GM06990 (cell line): ENCODE measurements around the gene WNT3.

Source experiments
- DNase-seq: peaks from one replicate; pipeline ENCODE4 v3.0.0-alpha.2; 2011; ENCODE audit not compliant: insufficient read length; ENCODE audit errors: extremely low read depth
- H3K27me3 ChIP-seq: replicated peaks from 2 replicates; pipeline ENCODE4 v1.6.0; 2011; ENCODE audit warnings: low read length; ENCODE audit not compliant: control insufficient read depth, insufficient read depth
- H3K36me3 ChIP-seq: 2 replicates; pipeline ENCODE4 v1.5.1; 2011; ENCODE audit warnings: low read length; ENCODE audit not compliant: control insufficient read depth, insufficient read depth
- H3K4me3 ChIP-seq: replicated peaks from 2 replicates; pipeline ENCODE4 v1.5.1; 2011; ENCODE audit warnings: low read depth, mild to moderate bottlenecking, control low read depth, low read length
- CTCF ChIP-seq: IDR thresholded peaks from 2 replicates; pipeline ENCODE4 v1.5.1; 2011; ENCODE audit warnings: low read length, control low read depth, mild to moderate bottlenecking, inconsistent platforms; ENCODE audit not compliant: insufficient read depth, poor library complexity, severe bottlenecking

Gene WNT3

GRCh38 chr17:46833840-46834208 is 15.3 kb upstream of the WNT3 start:
- no peaks in the 10 kb centered on the region for H3K36me3 ChIP-seq
- no peak for DNase-seq
- peaks cover 2% of the 10 kb centered on the region for H3K27me3 ChIP-seq
- no peak overlapping the region for H3K4me3 ChIP-seq
- no peak for TF ChIP-seq CTCF

- H3K4me3 ChIP-seq: no peak overlapping the region
- DNase-seq: no peak
- no peak for TF ChIP-seq CTCF
- peaks cover 2% of the 10 kb centered on the region for H3K27me3 ChIP-seq
- H3K36me3 ChIP-seq: no peaks in the 10 kb centered on the region
These were observed 14.7 kb upstream of the WNT3 start for GRCh38 chr17:46832945-46833839.

- Histone ChIP-seq H3K27me3 (peaks cover 2% of the 10 kb centered on the region), H3K4me3 (no peak overlapping the region), H3K36me3 (no peaks in the 10 kb centered on the region)
- TF ChIP-seq CTCF: no peak
- no peak for DNase-seq
These were observed 13.9 kb upstream of the WNT3 start for GRCh38 chr17:46832331-46832821.

GRCh38 chr17:46831573-46832330 is 13.3 kb upstream of the WNT3 start:
- no peak for DNase-seq
- no peak for TF ChIP-seq CTCF
- Histone ChIP-seq H3K27me3 (peaks cover 2% of the 10 kb centered on the region), H3K4me3 (no peak overlapping the region), H3K36me3 (no peaks in the 10 kb centered on the region)

GRCh38 chr17:46827274-46827673 is 8.8 kb upstream of the WNT3 start:
- no peak overlapping the region for H3K4me3 ChIP-seq
- no peak for DNase-seq

More at GRCh38 chr17:46827274-46827673, 8.8 kb upstream of the WNT3 start:
- no peaks in the 10 kb centered on the region for H3K36me3 ChIP-seq
- H3K27me3 ChIP-seq: peaks cover 2% of the 10 kb centered on the region
- TF ChIP-seq CTCF: no peak
